ENCODE results near the gene SLC9A9.

The SLC9A9 gene

GRCh38 chr3:143245692-143246091, 602.6 kb downstream of the SLC9A9 start:
- TF ChIP-seq CTCF (conservative IDR thresholded peaks at IDR 0.05; ENCODE audit: low read depth, low read length) = no peak
- no peak overlapping the region for H3K4me3 ChIP-seq (ENCODE audit: low read depth, low read length)
- no peak for DNase-seq (ENCODE audit: low read depth)

GRCh38 chr3:143244516-143245063, 603.7 kb downstream of the SLC9A9 start:
- no peak overlapping the region for H3K4me3 ChIP-seq (ENCODE audit: low read depth, low read length)
- TF ChIP-seq CTCF (conservative IDR thresholded peaks at IDR 0.05; ENCODE audit: low read depth, low read length) = no peak
- no peak for DNase-seq (ENCODE audit: low read depth)

- no peak for TF ChIP-seq CTCF (conservative IDR thresholded peaks at IDR 0.05; ENCODE audit: low read depth, low read length)
- no peak overlapping the region for H3K4me3 ChIP-seq (ENCODE audit: low read depth, low read length)
- DNase-seq (ENCODE audit: low read depth) = no peak
These were observed 604.6 kb downstream of the SLC9A9 start for GRCh38 chr3:143243686-143244085.

GRCh38 chr3:143242691-143243090, 605.6 kb downstream of the SLC9A9 start:
- DNase-seq (ENCODE audit: low read depth) = no peak
- H3K4me3 ChIP-seq (ENCODE audit: low read depth, low read length) = no peak overlapping the region
- no peak for TF ChIP-seq CTCF (conservative IDR thresholded peaks at IDR 0.05; ENCODE audit: low read depth, low read length)

GRCh38 chr3:143242101-143242500, 606.2 kb downstream of the SLC9A9 start:
- no peak for TF ChIP-seq CTCF (conservative IDR thresholded peaks at IDR 0.05; ENCODE audit: low read depth, low read length)
- H3K4me3 ChIP-seq (ENCODE audit: low read depth, low read length) = no peak overlapping the region
- DNase-seq (ENCODE audit: low read depth) = no peak

- TF ChIP-seq CTCF (conservative IDR thresholded peaks at IDR 0.05; ENCODE audit: low read depth, low read length) = no peak
- DNase-seq (ENCODE audit: low read depth) = no peak
- H3K4me3 ChIP-seq (ENCODE audit: low read depth, low read length) = no peak overlapping the region
These were observed 606.8 kb downstream of the SLC9A9 start for GRCh38 chr3:143241481-143241951.

GRCh38 chr3:143240886-143241285, 607.4 kb downstream of the SLC9A9 start:
- no peak for DNase-seq (ENCODE audit: low read depth)
- H3K4me3 ChIP-seq (ENCODE audit: low read depth, low read length) = no peak overlapping the region
- no peak for TF ChIP-seq CTCF (conservative IDR thresholded peaks at IDR 0.05; ENCODE audit: low read depth, low read length)
